CD14-positive monocyte (primary cell): ENCODE results near the gene TMEM214. TPM values are rescaled to one million over a fixed set of nuclear protein-coding genes. Genes with fewer than 3 reads are reported as not detected.

Experiments
- DNase-seq, 3 donors: peaks; one replicate each; pipeline ENCODE4 v3.0.0-alpha.2; 2011 to 2022
- H2AFZ ChIP-seq: 2 replicates; pipeline ENCODE4 v1.6.0; 2012; ENCODE audit warnings: mild to moderate bottlenecking, low read depth, low read length, inconsistent platforms; ENCODE audit not compliant: insufficient read depth, poor library complexity, severe bottlenecking
- H3K27ac ChIP-seq, 2 donors: 1 replicate in 1 of 2; 2 replicates in 1 of 2; pipeline ENCODE4 v1.5.1; 2012 to 2013; ENCODE audit warnings: low read length in 2 of 2, control low read depth in 1 of 2, inconsistent platforms in 1 of 2, low read depth in 1 of 2, mild to moderate bottlenecking in 1 of 2
- H3K27me3 ChIP-seq, 2 donors: one replicate each; pipeline versions ENCODE4 v1.6.0 to v1.6.1; 2011 to 2013; ENCODE audit warnings: low read length in 2 of 2; ENCODE audit not compliant: control insufficient read depth in 2 of 2, insufficient read depth in 2 of 2
- H3K36me3 ChIP-seq, 2 donors: replicated peaks in 1 of 2; 1 replicate in 1 of 2; 2 replicates in 1 of 2; pipeline versions ENCODE4 v1.5.1 to v1.6.1; 2012 to 2013; ENCODE audit warnings: low read length in 2 of 2, control low read depth in 1 of 2, inconsistent platforms in 1 of 2, mild to moderate bottlenecking in 1 of 2; ENCODE audit not compliant: insufficient read depth in 2 of 2, control insufficient read depth in 1 of 2
- H3K4me1 ChIP-seq, 2 donors: 1 replicate in 1 of 2; 2 replicates in 1 of 2; pipeline versions ENCODE4 v1.5.1 to v1.6.1; 2012 to 2013; ENCODE audit warnings: low read length in 2 of 2, control low read depth in 1 of 2, inconsistent platforms in 1 of 2, mild to moderate bottlenecking in 1 of 2, moderate library complexity in 1 of 2; ENCODE audit not compliant: insufficient read depth in 2 of 2, control insufficient read depth in 1 of 2
- H3K4me2 ChIP-seq: replicated peaks from 2 replicates; pipeline ENCODE3; 2012; ENCODE audit warnings: low read length, moderate library complexity, mild to moderate bottlenecking; ENCODE audit not compliant: poor library complexity, severe bottlenecking; ENCODE audit errors: extremely low read depth
- H3K4me3 ChIP-seq, 3 experiments: fragments of 200-600 bp in 1 of 3; sonication (generic) in 1 of 3; replicated peaks in 1 of 3; 1 replicate in 2 of 3; 2 replicates in 1 of 3; pipeline ENCODE4 v1.5.1; 2011 to 2013; ENCODE audit warnings: low read length in 3 of 3, mild to moderate bottlenecking in 3 of 3, control low read depth in 2 of 3, low read depth in 2 of 3, inconsistent platforms in 1 of 3, moderate library complexity in 1 of 3
- H3K79me2 ChIP-seq: 2 replicates; pipeline ENCODE4 v1.6.0; 2012; ENCODE audit warnings: mild to moderate bottlenecking, control low read depth, inconsistent platforms, low read length, moderate library complexity; ENCODE audit not compliant: insufficient read depth
- H3K9ac ChIP-seq: 2 replicates; pipeline ENCODE4 v1.6.0; 2017; ENCODE audit warnings: low read length, mild to moderate bottlenecking; ENCODE audit not compliant: insufficient read depth, poor library complexity, severe bottlenecking
- H3K9me3 ChIP-seq, 2 donors: replicated peaks in 1 of 2; 1 replicate in 1 of 2; 2 replicates in 1 of 2; pipeline versions ENCODE4 v1.5.1 to v1.6.1; 2012 to 2013; ENCODE audit warnings: low read length in 2 of 2, control low read depth in 1 of 2; ENCODE audit not compliant: control insufficient read depth in 1 of 2, insufficient read depth in 1 of 2
- H4K20me1 ChIP-seq: 2 replicates; pipeline ENCODE4 v1.6.0; 2012; ENCODE audit warnings: mild to moderate bottlenecking, low read length, control low read depth, moderate library complexity; ENCODE audit not compliant: insufficient read depth
- H3K27ac Mint-ChIP-seq, 7 donors: one replicate each; pipeline ENCODE4 v1.8.0; 2020; ENCODE audit warnings: mild to moderate bottlenecking in 7 of 7, mixed read lengths in 7 of 7, moderate library complexity in 6 of 7, inconsistent platforms in 2 of 7
- H3K27me3 Mint-ChIP-seq, 3 donors: one replicate each; pipeline ENCODE4 v1.8.0; 2021 to 2022; ENCODE audit warnings: low read depth in 3 of 3, mild to moderate bottlenecking in 3 of 3, mixed read lengths in 3 of 3, moderate library complexity in 3 of 3, inconsistent platforms in 1 of 3
- H3K36me3 Mint-ChIP-seq, 2 donors: one replicate each; pipeline ENCODE4 v1.8.0; 2020; ENCODE audit warnings: mixed read lengths in 2 of 2, inconsistent platforms in 1 of 2, mild to moderate bottlenecking in 1 of 2
- H3K4me1 Mint-ChIP-seq: one replicate; pipeline ENCODE4 v1.8.0; 2020; ENCODE audit warnings: mild to moderate bottlenecking, mixed read lengths
- H3K4me3 Mint-ChIP-seq, 2 donors: one replicate each; pipeline ENCODE4 v1.8.0; 2020; ENCODE audit warnings: mild to moderate bottlenecking in 2 of 2, mixed read lengths in 2 of 2, moderate library complexity in 1 of 2
- H3K9me3 Mint-ChIP-seq, 7 donors: one replicate each; pipeline ENCODE4 v1.8.0; 2020 to 2022; ENCODE audit warnings: mixed read lengths in 7 of 7, mild to moderate bottlenecking in 6 of 7, moderate library complexity in 6 of 7, inconsistent platforms in 2 of 7
- WGBS: methylation state at CpG from one replicate; pipeline ENCODE4 v1.1.5; 2013; ENCODE audit warnings: missing lambda C conversion rate; ENCODE audit not compliant: insufficient coverage; 5-methylcytosine and 5-hydroxymethylcytosine counted together
- intact Hi-C, 2 donors: fragments of 100-400 bp; cut with micrococcal nuclease; formaldehyde crosslinking; loops; one replicate each; pipeline versions ENCODE4 v1.15.0 to v1.15.1; 2023
- polyA plus RNA-seq, 3 donors: library from polyadenylated mRNA; depleted of rRNA in 1 of 3; unstranded in 2 of 3; stranded (reverse) in 1 of 3; fragments of 300-500 nt in 2 of 3; fragments of >200 nt in 1 of 3; fragmentation: Illumina TruSeq in 2 of 3; gene quantifications; 1 replicate in 2 of 3; 2 replicates in 1 of 3; pipeline ENCODE4 v1.2.3, GENCODE V29; 2012 to 2021
- TF ChIP-seq, protein P1 (sequence below): fragments of 200-600 bp; IDR thresholded peaks from one replicate; pipeline ENCODE4 v1.8.0; 2022; ENCODE audit warnings: antibody characterized with exemption, mild to moderate bottlenecking

Gene TMEM214
- polyA plus RNA-seq, 3 donors: 18.3 to 61.7 (median 26.9) TPM

DNA sequence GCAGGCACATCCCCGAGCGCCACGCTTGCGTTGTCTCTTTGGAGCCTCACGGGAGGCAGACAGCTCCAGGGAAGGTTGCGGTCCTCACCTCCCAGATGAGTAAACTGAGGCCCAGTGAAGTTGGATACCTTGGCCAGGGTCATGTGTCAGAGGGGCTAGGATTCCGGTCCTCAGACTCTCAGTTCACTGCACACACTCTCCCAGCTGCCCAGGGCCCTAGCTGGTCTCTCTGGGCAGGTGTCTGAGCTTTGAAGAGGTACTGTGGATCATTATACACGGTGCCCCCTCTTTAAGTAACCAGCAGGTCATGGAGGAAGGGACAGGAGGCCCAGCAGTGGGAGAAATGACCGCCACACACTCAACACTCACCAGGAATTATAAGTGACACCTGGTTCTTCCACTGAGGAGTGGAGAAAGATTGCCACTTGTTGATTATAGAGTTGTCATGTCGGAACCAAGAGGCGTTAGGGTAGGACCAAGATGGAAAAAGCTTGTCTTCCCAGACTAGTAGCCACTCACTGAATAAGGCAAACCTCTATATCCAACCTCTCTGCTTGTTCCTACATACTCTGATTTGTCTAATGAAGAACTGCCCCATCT lies 588 bp downstream of the TMEM214 start:
- Mint-ChIP-seq H3K27me3 (no peaks in the 10 kb centered on the region), H3K27ac (peak overlapping the region; percentile 72 to 92 (median 83)), H3K4me3 (peak overlapping the region; percentile 92 to 96), H3K36me3 (peaks cover 40 to 50% of the 10 kb centered on the region in 2 donors), H3K4me1 (peaks cover 31% of the 10 kb centered on the region), H3K9me3 (no peaks in the 10 kb centered on the region)
- Histone ChIP-seq H3K4me3 (peak overlapping the region; percentile 84 to 96 (median 94)), H4K20me1 (peaks cover 16% of the 10 kb centered on the region), H3K9ac (peak overlapping the region; percentile 93), H3K9me3 (no peaks in the 10 kb centered on the region), H2AFZ (peak overlapping the region; percentile 97), H3K4me1 (peaks cover 20 to 24% of the 10 kb centered on the region in 2 donors), H3K36me3 (peaks cover 34 to 45% of the 10 kb centered on the region in 2 donors), H3K27ac (peak overlapping the region; percentile 27 to 87), H3K27me3 (no peaks in the 10 kb centered on the region), H3K4me2 (peak overlapping the region; percentile 98), H3K79me2 (peaks cover 36% of the 10 kb centered on the region)
- intact Hi-C loops: loop anchor here (2.0 to 5.0 kb wide), 2 partner anchors 39 to 47 kb away; partner anchors contain the start of gene OST4 (in 2 of the 2)
- TF ChIP-seq, protein P1, sequence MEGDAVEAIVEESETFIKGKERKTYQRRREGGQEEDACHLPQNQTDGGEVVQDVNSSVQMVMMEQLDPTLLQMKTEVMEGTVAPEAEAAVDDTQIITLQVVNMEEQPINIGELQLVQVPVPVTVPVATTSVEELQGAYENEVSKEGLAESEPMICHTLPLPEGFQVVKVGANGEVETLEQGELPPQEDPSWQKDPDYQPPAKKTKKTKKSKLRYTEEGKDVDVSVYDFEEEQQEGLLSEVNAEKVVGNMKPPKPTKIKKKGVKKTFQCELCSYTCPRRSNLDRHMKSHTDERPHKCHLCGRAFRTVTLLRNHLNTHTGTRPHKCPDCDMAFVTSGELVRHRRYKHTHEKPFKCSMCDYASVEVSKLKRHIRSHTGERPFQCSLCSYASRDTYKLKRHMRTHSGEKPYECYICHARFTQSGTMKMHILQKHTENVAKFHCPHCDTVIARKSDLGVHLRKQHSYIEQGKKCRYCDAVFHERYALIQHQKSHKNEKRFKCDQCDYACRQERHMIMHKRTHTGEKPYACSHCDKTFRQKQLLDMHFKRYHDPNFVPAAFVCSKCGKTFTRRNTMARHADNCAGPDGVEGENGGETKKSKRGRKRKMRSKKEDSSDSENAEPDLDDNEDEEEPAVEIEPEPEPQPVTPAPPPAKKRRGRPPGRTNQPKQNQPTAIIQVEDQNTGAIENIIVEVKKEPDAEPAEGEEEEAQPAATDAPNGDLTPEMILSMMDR: no peak
- no peak for DNase-seq
- WGBS: 13% methylated on average over 6 of the region's 11 CpGs

DNA sequence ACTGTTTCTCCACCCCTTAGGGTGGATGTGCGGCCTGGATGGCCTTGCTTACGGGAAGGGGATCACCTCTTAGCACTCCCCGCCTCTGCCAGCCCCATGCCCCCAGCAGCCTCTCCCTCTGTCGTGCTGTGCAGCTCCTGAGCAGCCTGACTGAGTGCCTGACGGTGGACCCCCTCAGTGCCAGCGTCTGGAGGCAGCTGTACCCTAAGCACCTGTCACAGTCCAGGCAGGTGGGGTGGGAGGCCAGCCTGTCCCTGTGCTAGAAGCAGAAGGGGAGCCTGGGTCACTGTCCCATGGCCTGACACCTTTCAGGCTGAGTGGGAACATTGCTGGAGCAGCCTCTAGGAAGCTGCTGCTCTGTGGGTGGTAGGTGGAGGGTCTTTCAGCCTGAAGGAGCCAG lies 5.2 kb downstream of the TMEM214 start:
- intact Hi-C loops: no loop called here
- no peaks in the 10 kb centered on the region for H3K27me3 ChIP-seq
- Mint-ChIP-seq H3K9me3 (no peaks in the 10 kb centered on the region), H3K4me1 (peaks cover 17% of the 10 kb centered on the region), H3K4me3 (no peak overlapping the region), H3K27ac (no peak overlapping the region), H3K36me3 (peaks cover 80% of the 10 kb centered on the region in 2 donors), H3K27me3 (no peaks in the 10 kb centered on the region)
- TF ChIP-seq, protein P1: no peak
- no peak overlapping the region for H3K4me3 ChIP-seq
- no peak for DNase-seq
- peaks cover 13 to 15% of the 10 kb centered on the region in 2 donors for H3K4me1 ChIP-seq
- no peaks in the 10 kb centered on the region for H3K9me3 ChIP-seq
- no peak overlapping the region for H2AFZ ChIP-seq
- WGBS: 100% methylated on average over 5 of the region's 6 CpGs
- no peak overlapping the region for H3K27ac ChIP-seq
- H4K20me1 ChIP-seq: peaks cover 16% of the 10 kb centered on the region
- no peak overlapping the region for H3K4me2 ChIP-seq
- peaks cover 74 to 84% of the 10 kb centered on the region in 2 donors for H3K36me3 ChIP-seq
- no peak overlapping the region for H3K9ac ChIP-seq
- H3K79me2 ChIP-seq: peaks cover 29% of the 10 kb centered on the region
